CD14-positive monocyte (primary cell): ENCODE data around the gene PATL1. TPM values are rescaled to one million over a fixed set of nuclear protein-coding genes. Genes with fewer than 3 reads are reported as not detected.

Experiments used
- DNase-seq, 3 donors: peaks; one replicate each; pipeline ENCODE4 v3.0.0-alpha.2; 2011 to 2022
- H2AFZ ChIP-seq: 2 replicates; pipeline ENCODE4 v1.6.0; 2012; ENCODE audit warnings: mild to moderate bottlenecking, low read depth, low read length, inconsistent platforms; ENCODE audit not compliant: insufficient read depth, poor library complexity, severe bottlenecking
- H3K27ac ChIP-seq, 2 donors: 1 replicate in 1 of 2; 2 replicates in 1 of 2; pipeline ENCODE4 v1.5.1; 2012 to 2013; ENCODE audit warnings: low read length in 2 of 2, control low read depth in 1 of 2, inconsistent platforms in 1 of 2, low read depth in 1 of 2, mild to moderate bottlenecking in 1 of 2
- H3K27me3 ChIP-seq, 2 donors: one replicate each; pipeline versions ENCODE4 v1.6.0 to v1.6.1; 2011 to 2013; ENCODE audit warnings: low read length in 2 of 2; ENCODE audit not compliant: control insufficient read depth in 2 of 2, insufficient read depth in 2 of 2
- H3K36me3 ChIP-seq, 2 donors: replicated peaks in 1 of 2; 1 replicate in 1 of 2; 2 replicates in 1 of 2; pipeline versions ENCODE4 v1.5.1 to v1.6.1; 2012 to 2013; ENCODE audit warnings: low read length in 2 of 2, control low read depth in 1 of 2, inconsistent platforms in 1 of 2, mild to moderate bottlenecking in 1 of 2; ENCODE audit not compliant: insufficient read depth in 2 of 2, control insufficient read depth in 1 of 2
- H3K4me1 ChIP-seq, 2 donors: 1 replicate in 1 of 2; 2 replicates in 1 of 2; pipeline versions ENCODE4 v1.5.1 to v1.6.1; 2012 to 2013; ENCODE audit warnings: low read length in 2 of 2, control low read depth in 1 of 2, inconsistent platforms in 1 of 2, mild to moderate bottlenecking in 1 of 2, moderate library complexity in 1 of 2; ENCODE audit not compliant: insufficient read depth in 2 of 2, control insufficient read depth in 1 of 2
- H3K4me2 ChIP-seq: replicated peaks from 2 replicates; pipeline ENCODE3; 2012; ENCODE audit warnings: low read length, moderate library complexity, mild to moderate bottlenecking; ENCODE audit not compliant: poor library complexity, severe bottlenecking; ENCODE audit errors: extremely low read depth
- H3K4me3 ChIP-seq, 3 experiments: fragments of 200-600 bp in 1 of 3; sonication (generic) in 1 of 3; replicated peaks in 1 of 3; 1 replicate in 2 of 3; 2 replicates in 1 of 3; pipeline ENCODE4 v1.5.1; 2011 to 2013; ENCODE audit warnings: low read length in 3 of 3, mild to moderate bottlenecking in 3 of 3, control low read depth in 2 of 3, low read depth in 2 of 3, inconsistent platforms in 1 of 3, moderate library complexity in 1 of 3
- H3K79me2 ChIP-seq: 2 replicates; pipeline ENCODE4 v1.6.0; 2012; ENCODE audit warnings: mild to moderate bottlenecking, control low read depth, inconsistent platforms, low read length, moderate library complexity; ENCODE audit not compliant: insufficient read depth
- H3K9ac ChIP-seq: 2 replicates; pipeline ENCODE4 v1.6.0; 2017; ENCODE audit warnings: low read length, mild to moderate bottlenecking; ENCODE audit not compliant: insufficient read depth, poor library complexity, severe bottlenecking
- H3K9me3 ChIP-seq, 2 donors: replicated peaks in 1 of 2; 1 replicate in 1 of 2; 2 replicates in 1 of 2; pipeline versions ENCODE4 v1.5.1 to v1.6.1; 2012 to 2013; ENCODE audit warnings: low read length in 2 of 2, control low read depth in 1 of 2; ENCODE audit not compliant: control insufficient read depth in 1 of 2, insufficient read depth in 1 of 2
- H4K20me1 ChIP-seq: 2 replicates; pipeline ENCODE4 v1.6.0; 2012; ENCODE audit warnings: mild to moderate bottlenecking, low read length, control low read depth, moderate library complexity; ENCODE audit not compliant: insufficient read depth
- H3K27ac Mint-ChIP-seq, 7 donors: one replicate each; pipeline ENCODE4 v1.8.0; 2020; ENCODE audit warnings: mild to moderate bottlenecking in 7 of 7, mixed read lengths in 7 of 7, moderate library complexity in 6 of 7, inconsistent platforms in 2 of 7
- H3K27me3 Mint-ChIP-seq, 3 donors: one replicate each; pipeline ENCODE4 v1.8.0; 2021 to 2022; ENCODE audit warnings: low read depth in 3 of 3, mild to moderate bottlenecking in 3 of 3, mixed read lengths in 3 of 3, moderate library complexity in 3 of 3, inconsistent platforms in 1 of 3
- H3K36me3 Mint-ChIP-seq, 2 donors: one replicate each; pipeline ENCODE4 v1.8.0; 2020; ENCODE audit warnings: mixed read lengths in 2 of 2, inconsistent platforms in 1 of 2, mild to moderate bottlenecking in 1 of 2
- H3K4me1 Mint-ChIP-seq: one replicate; pipeline ENCODE4 v1.8.0; 2020; ENCODE audit warnings: mild to moderate bottlenecking, mixed read lengths
- H3K4me3 Mint-ChIP-seq, 2 donors: one replicate each; pipeline ENCODE4 v1.8.0; 2020; ENCODE audit warnings: mild to moderate bottlenecking in 2 of 2, mixed read lengths in 2 of 2, moderate library complexity in 1 of 2
- H3K9me3 Mint-ChIP-seq, 7 donors: one replicate each; pipeline ENCODE4 v1.8.0; 2020 to 2022; ENCODE audit warnings: mixed read lengths in 7 of 7, mild to moderate bottlenecking in 6 of 7, moderate library complexity in 6 of 7, inconsistent platforms in 2 of 7
- WGBS: methylation state at CpG from one replicate; pipeline ENCODE4 v1.1.5; 2013; ENCODE audit warnings: missing lambda C conversion rate; ENCODE audit not compliant: insufficient coverage; 5-methylcytosine and 5-hydroxymethylcytosine counted together
- intact Hi-C, 2 donors: fragments of 100-400 bp; cut with micrococcal nuclease; formaldehyde crosslinking; loops; one replicate each; pipeline versions ENCODE4 v1.15.0 to v1.15.1; 2023
- polyA plus RNA-seq, 3 donors: library from polyadenylated mRNA; depleted of rRNA in 1 of 3; unstranded in 2 of 3; stranded (reverse) in 1 of 3; fragments of 300-500 nt in 2 of 3; fragments of >200 nt in 1 of 3; fragmentation: Illumina TruSeq in 2 of 3; gene quantifications; 1 replicate in 2 of 3; 2 replicates in 1 of 3; pipeline ENCODE4 v1.2.3, GENCODE V29; 2012 to 2021
- TF ChIP-seq, protein P1 (sequence below): fragments of 200-600 bp; IDR thresholded peaks from one replicate; pipeline ENCODE4 v1.8.0; 2022; ENCODE audit warnings: antibody characterized with exemption, mild to moderate bottlenecking

The PATL1 gene
- polyA plus RNA-seq, 3 donors: 4.1 to 49.3 (median 5.1) TPM

GRCh38 chr11:59713745-59714144, 44.9 kb upstream of the PATL1 start, which contains the start of gene OR10V1:
OR10V1 (minus strand) TSS chr11:59713845; CDS start chr11:59713845, 0 bp downstream.
- Histone ChIP-seq H3K27me3 (no peaks in the 10 kb centered on the region), H3K4me2 (no peak within 1 kb of the TSS), H3K36me3 (no peaks in the 10 kb centered on the region), H3K9ac (no peak within 1 kb of the TSS), H3K4me1 (no peaks in the 10 kb centered on the region), H2AFZ (no peak within 1 kb of the TSS), H3K79me2 (no peaks in the 10 kb centered on the region), H3K27ac (no peak within 1 kb of the TSS), H3K9me3 (no peaks in the 10 kb centered on the region), H3K4me3 (no peak within 1 kb of the TSS), H4K20me1 (no peaks in the 10 kb centered on the region)
- intact Hi-C loops: no loop called here
- Mint-ChIP-seq H3K27ac (peak within 1 kb of the TSS in 1 of 7 donors; percentile 30), H3K9me3 (peaks cover 0 to 2% (median 0%) of the 10 kb centered on the region in 7 donors), H3K4me1 (peaks cover 2% of the 10 kb centered on the region), H3K36me3 (no peaks in the 10 kb centered on the region), H3K27me3 (peaks cover 4 to 8% (median 6%) of the 10 kb centered on the region in 3 donors), H3K4me3 (no peak within 1 kb of the TSS)
- TF ChIP-seq, protein P1, sequence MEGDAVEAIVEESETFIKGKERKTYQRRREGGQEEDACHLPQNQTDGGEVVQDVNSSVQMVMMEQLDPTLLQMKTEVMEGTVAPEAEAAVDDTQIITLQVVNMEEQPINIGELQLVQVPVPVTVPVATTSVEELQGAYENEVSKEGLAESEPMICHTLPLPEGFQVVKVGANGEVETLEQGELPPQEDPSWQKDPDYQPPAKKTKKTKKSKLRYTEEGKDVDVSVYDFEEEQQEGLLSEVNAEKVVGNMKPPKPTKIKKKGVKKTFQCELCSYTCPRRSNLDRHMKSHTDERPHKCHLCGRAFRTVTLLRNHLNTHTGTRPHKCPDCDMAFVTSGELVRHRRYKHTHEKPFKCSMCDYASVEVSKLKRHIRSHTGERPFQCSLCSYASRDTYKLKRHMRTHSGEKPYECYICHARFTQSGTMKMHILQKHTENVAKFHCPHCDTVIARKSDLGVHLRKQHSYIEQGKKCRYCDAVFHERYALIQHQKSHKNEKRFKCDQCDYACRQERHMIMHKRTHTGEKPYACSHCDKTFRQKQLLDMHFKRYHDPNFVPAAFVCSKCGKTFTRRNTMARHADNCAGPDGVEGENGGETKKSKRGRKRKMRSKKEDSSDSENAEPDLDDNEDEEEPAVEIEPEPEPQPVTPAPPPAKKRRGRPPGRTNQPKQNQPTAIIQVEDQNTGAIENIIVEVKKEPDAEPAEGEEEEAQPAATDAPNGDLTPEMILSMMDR: no peak
- 100% methylated on average over 1 of the region's 2 CpGs for WGBS
- DNase-seq: no peak

- TF ChIP-seq, protein P1: no peak
- peaks cover 2 to 8% (median 5%) of the 10 kb centered on the region in 3 donors for H3K27me3 Mint-ChIP-seq
- no peak overlapping the region for H3K9ac ChIP-seq
- H3K4me1 ChIP-seq: no peaks in the 10 kb centered on the region
- no peaks in the 10 kb centered on the region for H4K20me1 ChIP-seq
- H3K4me2 ChIP-seq: no peak overlapping the region
- no peaks in the 10 kb centered on the region for H3K36me3 Mint-ChIP-seq
- H3K4me3 ChIP-seq: no peak overlapping the region
- H2AFZ ChIP-seq: no peak overlapping the region
- H3K9me3 Mint-ChIP-seq: peaks cover 0 to 9% (median 3%) of the 10 kb centered on the region in 7 donors
- no peaks in the 10 kb centered on the region for H3K27me3 ChIP-seq
- WGBS: 83% methylated on average over 1 of the region's 3 CpGs
- no peaks in the 10 kb centered on the region for H3K4me1 Mint-ChIP-seq
- no peaks in the 10 kb centered on the region for H3K9me3 ChIP-seq
- no peak for DNase-seq
- no peaks in the 10 kb centered on the region for H3K36me3 ChIP-seq
- no peak overlapping the region for H3K27ac ChIP-seq
- intact Hi-C loops: no loop called here
- H3K27ac Mint-ChIP-seq: no peak overlapping the region
- H3K79me2 ChIP-seq: no peaks in the 10 kb centered on the region
- no peak overlapping the region for H3K4me3 Mint-ChIP-seq
Observed at GRCh38 chr11:59710136-59710847, 41.5 kb upstream of the PATL1 start.
